ENCODE data around the gene PLEKHS1. TPM values are rescaled to one million over a fixed set of nuclear protein-coding genes. Genes with fewer than 3 reads are reported as not detected.
"Not testable (repeated sequence)": the region's sequence is repeated elsewhere in the genome, so short reads cannot be mapped to it uniquely, and the experiment has no call there.

Gene PLEKHS1
- total and polyA plus RNA-seq, 4 experiments from 2014 or later = 0.12 TPM; not detected in 3

DNA sequence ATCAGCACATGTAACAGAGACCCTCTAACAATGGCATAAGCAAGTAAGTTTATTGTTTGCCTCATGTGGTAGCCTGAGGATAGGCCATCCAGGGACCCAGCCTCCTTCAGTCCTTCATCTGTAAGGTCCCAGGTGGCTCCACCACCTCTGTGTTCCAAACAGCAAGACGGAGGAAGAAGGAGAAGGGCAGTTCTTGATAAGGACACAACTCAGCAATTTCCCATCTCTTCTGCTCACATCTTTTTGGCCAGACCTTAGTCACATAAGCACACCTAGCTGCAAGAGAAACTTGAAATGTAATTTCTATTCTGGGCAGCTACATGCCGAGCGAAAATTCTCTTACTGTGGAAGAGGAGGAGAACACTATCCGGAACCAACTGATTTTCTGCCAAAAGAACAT, 68.5 kb downstream of the PLEKHS1 start:
- POLR2A ChIA-PET (ENCODE audit: partially characterized antibody) = no interaction called here
- DNase-seq = no peak
- no peaks in the 10 kb centered on the region for H3K36me3 Mint-ChIP-seq
- no peak overlapping the region for H3K4me3 Mint-ChIP-seq
- Histone ChIP-seq H3K9me3 (ENCODE audit: control insufficient read depth in 1 of 2, low read length in 2 of 2) (no peaks in the 10 kb centered on the region), H3K27ac (ENCODE audit: low read depth, low read length) (no peak overlapping the region), H3K36me3 (ENCODE audit: insufficient read depth, low read length) (no peaks in the 10 kb centered on the region), H3K4me3 (ENCODE audit: low read length in 2 of 2) (no peak overlapping the region), H3K27me3 (ENCODE audit: insufficient read depth, low read length) (no peaks in the 10 kb centered on the region), H3K4me1 (ENCODE audit: insufficient read depth, low read length) (no peaks in the 10 kb centered on the region)
- peaks cover 0 to 4% of the 10 kb centered on the region in 2 donors for H3K27me3 Mint-ChIP-seq
- no peak overlapping the region for H3K27ac Mint-ChIP-seq
- CTCF ChIA-PET (ENCODE audit: partially characterized antibody) = no interaction called here
- intact Hi-C loops (cut with micrococcal nuclease) = no loop called here
- H3K4me1 Mint-ChIP-seq = no peaks in the 10 kb centered on the region
- peaks cover 0 to 2% (median 0%) of the 10 kb centered on the region in 8 donors for H3K9me3 Mint-ChIP-seq

DNA sequence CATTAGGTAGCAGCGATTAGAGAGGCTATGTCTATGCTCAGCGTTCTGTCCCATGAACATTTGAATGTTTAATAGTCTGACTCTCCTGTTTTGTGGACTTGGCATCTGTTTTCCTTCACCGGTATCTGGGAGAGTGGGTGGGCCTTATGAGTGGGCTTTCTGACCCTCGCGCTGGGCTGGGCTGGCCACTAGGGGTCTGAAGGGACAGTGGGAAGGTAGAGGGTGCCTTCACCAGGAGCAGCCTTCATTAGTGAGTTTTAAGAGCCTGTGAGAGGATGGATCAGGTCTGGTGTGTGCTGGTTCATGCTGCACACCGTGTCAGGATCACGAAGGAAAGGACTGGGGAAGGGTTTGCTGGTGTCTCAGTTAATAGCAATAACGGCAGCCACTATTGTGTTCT, 69.0 kb downstream of the PLEKHS1 start:
- H3K27ac ChIP-seq (ENCODE audit: low read depth, low read length) = no peak overlapping the region
- no peaks in the 10 kb centered on the region for H3K27me3 ChIP-seq (ENCODE audit: insufficient read depth, low read length)
- ChIA-PET POLR2A (ENCODE audit: partially characterized antibody) (no interaction called here), CTCF (ENCODE audit: partially characterized antibody) (no interaction called here)
- Mint-ChIP-seq H3K27me3 (peaks cover 0 to 4% of the 10 kb centered on the region in 2 donors), H3K36me3 (no peaks in the 10 kb centered on the region), H3K4me3 (no peak overlapping the region), H3K4me1 (no peaks in the 10 kb centered on the region), H3K9me3 (peaks cover 0 to 2% (median 0%) of the 10 kb centered on the region in 8 donors), H3K27ac (no peak overlapping the region)
- H3K36me3 ChIP-seq (ENCODE audit: insufficient read depth, low read length) = no peaks in the 10 kb centered on the region
- intact Hi-C loops (cut with micrococcal nuclease) = no loop called here
- H3K4me1 ChIP-seq (ENCODE audit: insufficient read depth, low read length) = no peaks in the 10 kb centered on the region
- no peak overlapping the region for H3K4me3 ChIP-seq (ENCODE audit: low read length in 2 of 2)
- H3K9me3 ChIP-seq (ENCODE audit: control insufficient read depth in 1 of 2, low read length in 2 of 2) = no peaks in the 10 kb centered on the region
- DNase-seq = no peak

DNA sequence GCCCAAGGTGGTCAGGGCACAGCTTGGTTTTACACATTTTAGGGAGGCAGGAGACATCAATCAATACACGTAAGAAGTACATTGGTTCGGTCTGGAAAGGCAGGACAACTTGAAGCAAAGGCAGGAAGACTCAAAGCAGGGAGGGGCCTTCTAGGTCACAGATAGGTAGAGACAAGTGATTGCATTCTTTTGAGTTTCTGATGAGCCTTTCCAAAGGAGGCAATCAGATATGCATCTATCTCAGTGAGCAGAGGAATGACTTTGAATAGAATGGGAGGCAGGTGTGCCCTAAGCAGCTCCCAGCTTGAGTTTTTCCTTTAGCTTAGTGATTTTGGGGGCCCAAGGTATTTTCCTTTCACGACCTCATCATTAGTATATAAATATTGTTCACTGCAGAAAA, 69.8 kb downstream of the PLEKHS1 start:
- H3K4me3 Mint-ChIP-seq; H3K27me3 ChIP-seq (ENCODE audit: insufficient read depth, low read length); DNase-seq; H3K27ac ChIP-seq (ENCODE audit: low read depth, low read length); intact Hi-C loops (cut with micrococcal nuclease); H3K4me3 ChIP-seq (ENCODE audit: low read length in 2 of 2); POLR2A ChIA-PET (ENCODE audit: partially characterized antibody); H3K9me3 ChIP-seq (ENCODE audit: control insufficient read depth in 1 of 2, low read length in 2 of 2); H3K4me1 Mint-ChIP-seq; H3K36me3 Mint-ChIP-seq; H3K36me3 ChIP-seq (ENCODE audit: insufficient read depth, low read length); H3K9me3 Mint-ChIP-seq; H3K4me1 ChIP-seq (ENCODE audit: insufficient read depth, low read length); H3K27ac Mint-ChIP-seq; H3K27me3 Mint-ChIP-seq: not testable (repeated sequence)
- CTCF ChIA-PET (ENCODE audit: partially characterized antibody) = interaction anchor here (1.2 to 1.5 kb wide), 2 partner anchors 13 to 117 kb away, joined by 3 read pairs; no protein-coding TSS in a partner anchor

DNA sequence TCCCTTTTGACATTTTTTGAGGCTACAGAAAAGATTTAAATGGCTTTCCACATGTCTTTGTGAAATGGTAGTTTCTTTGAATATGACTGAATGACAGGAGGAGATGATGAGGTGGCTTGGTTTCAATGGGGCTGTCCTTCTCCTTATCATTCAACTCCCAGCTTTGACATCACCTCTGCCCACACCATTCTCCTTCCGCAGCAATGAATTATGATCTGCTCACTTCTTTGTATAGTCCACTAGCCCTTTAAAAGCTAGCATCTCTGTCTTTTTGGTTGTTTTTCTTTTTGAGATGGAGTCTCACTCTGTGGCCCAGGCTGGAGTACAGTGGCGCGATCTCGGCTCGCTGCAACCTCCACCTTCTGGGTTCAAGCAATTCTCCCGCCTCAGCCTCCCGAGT, 70.7 kb downstream of the PLEKHS1 start:
- H3K36me3 ChIP-seq (ENCODE audit: insufficient read depth, low read length) = no peaks in the 10 kb centered on the region
- ChIA-PET CTCF (ENCODE audit: partially characterized antibody) (interaction anchor here (1.2 to 1.5 kb wide), 2 partner anchors 12 to 118 kb away, joined by 3 read pairs; no protein-coding TSS in a partner anchor), POLR2A (ENCODE audit: partially characterized antibody) (no interaction called here)
- H3K27ac ChIP-seq (ENCODE audit: low read depth, low read length) = no peak overlapping the region
- Mint-ChIP-seq H3K36me3 (no peaks in the 10 kb centered on the region), H3K27me3 (peaks cover 4% of the 10 kb centered on the region in 2 donors), H3K27ac (no peak overlapping the region), H3K4me3 (no peak overlapping the region), H3K4me1 (no peaks in the 10 kb centered on the region), H3K9me3 (peaks cover 0 to 2% (median 0%) of the 10 kb centered on the region in 8 donors)
- no peaks in the 10 kb centered on the region for H3K27me3 ChIP-seq (ENCODE audit: insufficient read depth, low read length)
- intact Hi-C loops (cut with micrococcal nuclease) = no loop called here
- DNase-seq = no peak
- no peaks in the 10 kb centered on the region for H3K9me3 ChIP-seq (ENCODE audit: control insufficient read depth in 1 of 2, low read length in 2 of 2)
- no peaks in the 10 kb centered on the region for H3K4me1 ChIP-seq (ENCODE audit: insufficient read depth, low read length)
- H3K4me3 ChIP-seq (ENCODE audit: low read length in 2 of 2) = no peak overlapping the region

DNA sequence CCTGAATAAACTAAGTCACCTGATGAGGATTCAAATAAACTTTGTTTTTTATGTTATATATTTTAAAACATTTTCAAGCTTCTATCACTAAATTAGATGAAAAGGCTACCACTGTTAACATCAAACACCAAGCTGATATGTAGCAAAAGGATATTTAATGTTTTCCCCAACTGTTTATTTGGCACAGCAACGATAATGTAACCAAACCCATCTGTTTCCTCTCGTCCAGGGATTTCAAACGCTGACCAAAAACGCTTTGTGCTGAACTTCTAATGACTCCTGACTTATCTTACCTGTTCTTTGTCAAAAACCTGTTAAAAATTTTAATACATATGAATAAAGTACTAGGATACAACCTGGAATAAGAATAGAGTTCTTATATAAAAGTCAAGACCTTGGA, 71.9 kb downstream of the PLEKHS1 start:
- Histone ChIP-seq H3K9me3 (ENCODE audit: control insufficient read depth in 1 of 2, low read length in 2 of 2) (no peaks in the 10 kb centered on the region), H3K36me3 (ENCODE audit: insufficient read depth, low read length) (no peaks in the 10 kb centered on the region), H3K27me3 (ENCODE audit: insufficient read depth, low read length) (no peaks in the 10 kb centered on the region), H3K4me1 (ENCODE audit: insufficient read depth, low read length) (no peaks in the 10 kb centered on the region), H3K27ac (ENCODE audit: low read depth, low read length) (no peak overlapping the region), H3K4me3 (ENCODE audit: low read length in 2 of 2) (no peak overlapping the region)
- Mint-ChIP-seq H3K9me3 (no peaks in the 10 kb centered on the region), H3K27ac (no peak overlapping the region), H3K4me3 (no peak overlapping the region), H3K4me1 (no peaks in the 10 kb centered on the region), H3K27me3 (peaks cover 4% of the 10 kb centered on the region in 2 donors), H3K36me3 (no peaks in the 10 kb centered on the region)
- no peak for DNase-seq
- intact Hi-C loops (cut with micrococcal nuclease) = no loop called here
- CTCF ChIA-PET (ENCODE audit: partially characterized antibody) = no interaction called here
- POLR2A ChIA-PET (ENCODE audit: partially characterized antibody) = no interaction called here

DNA sequence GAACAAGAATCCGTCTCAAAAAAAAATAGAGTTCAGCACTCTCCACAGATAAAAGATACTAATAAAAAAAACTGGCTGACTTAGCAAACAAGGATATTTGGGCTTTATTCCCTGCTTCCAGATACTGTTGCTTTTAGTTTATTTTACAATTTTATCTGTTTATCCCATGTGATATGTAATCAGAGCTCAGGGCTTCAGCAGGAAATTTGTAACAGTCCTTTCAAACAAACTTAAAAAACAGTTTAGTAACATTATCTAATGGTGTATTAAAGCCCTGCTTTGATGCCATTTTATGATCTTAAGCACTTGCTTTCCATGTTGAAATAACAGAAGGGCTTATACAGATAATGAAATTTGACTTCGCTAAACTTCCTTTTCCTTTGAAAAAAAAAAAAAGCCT, 74.3 kb downstream of the PLEKHS1 start:
- ChIA-PET CTCF (ENCODE audit: partially characterized antibody) (no interaction called here), POLR2A (ENCODE audit: partially characterized antibody) (no interaction called here)
- no peak overlapping the region for H3K4me3 Mint-ChIP-seq

DNA sequence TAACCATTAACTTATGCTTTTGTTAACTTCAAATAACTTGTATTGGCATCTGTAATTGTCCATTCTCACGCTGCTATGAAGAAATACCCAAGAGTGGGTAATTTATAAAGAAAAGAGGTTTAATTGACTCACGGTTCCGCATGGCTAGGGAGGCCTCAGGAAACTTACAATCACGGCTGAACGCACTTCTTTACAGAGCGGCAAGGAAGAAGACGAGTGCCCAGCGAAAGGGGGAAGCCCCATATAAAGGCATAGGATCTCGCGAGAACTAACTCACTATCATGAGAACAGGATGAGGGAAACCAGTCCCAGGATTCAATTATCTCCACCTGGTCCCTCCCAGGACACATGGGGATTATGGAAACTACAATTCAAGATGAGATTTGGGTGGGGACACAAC, 77.1 kb downstream of the PLEKHS1 start:
- H3K9me3 Mint-ChIP-seq; DNase-seq; H3K27ac ChIP-seq (ENCODE audit: low read depth, low read length); POLR2A ChIA-PET (ENCODE audit: partially characterized antibody); H3K27me3 ChIP-seq (ENCODE audit: insufficient read depth, low read length); CTCF ChIA-PET (ENCODE audit: partially characterized antibody); H3K4me1 Mint-ChIP-seq; H3K4me3 ChIP-seq (ENCODE audit: low read length in 2 of 2); H3K4me1 ChIP-seq (ENCODE audit: insufficient read depth, low read length); H3K27ac Mint-ChIP-seq; H3K9me3 ChIP-seq (ENCODE audit: control insufficient read depth in 1 of 2, low read length in 2 of 2); intact Hi-C loops (cut with micrococcal nuclease); H3K27me3 Mint-ChIP-seq; H3K4me3 Mint-ChIP-seq; H3K36me3 Mint-ChIP-seq; H3K36me3 ChIP-seq (ENCODE audit: insufficient read depth, low read length): not testable (repeated sequence)

More for the DNA sequence above, 74.3 kb downstream of the PLEKHS1 start:
- no peaks in the 10 kb centered on the region for H3K27me3 ChIP-seq (ENCODE audit: insufficient read depth, low read length)
- no peak overlapping the region for H3K27ac Mint-ChIP-seq
- no peaks in the 10 kb centered on the region for H3K36me3 Mint-ChIP-seq
- intact Hi-C loops (cut with micrococcal nuclease) = no loop called here
- no peaks in the 10 kb centered on the region for H3K4me1 Mint-ChIP-seq
- peaks cover 4 to 7% of the 10 kb centered on the region in 2 donors for H3K27me3 Mint-ChIP-seq
- no peak for DNase-seq
- no peak overlapping the region for H3K27ac ChIP-seq (ENCODE audit: low read depth, low read length)
- no peak overlapping the region for H3K4me3 ChIP-seq (ENCODE audit: low read length in 2 of 2)
- H3K4me1 ChIP-seq (ENCODE audit: insufficient read depth, low read length) = no peaks in the 10 kb centered on the region
- no peaks in the 10 kb centered on the region for H3K9me3 Mint-ChIP-seq
- H3K9me3 ChIP-seq (ENCODE audit: control insufficient read depth in 1 of 2, low read length in 2 of 2) = no peaks in the 10 kb centered on the region
- H3K36me3 ChIP-seq (ENCODE audit: insufficient read depth, low read length) = no peaks in the 10 kb centered on the region
